GM12891 (cell line): ENCODE data around the gene CXCR4.
"Not testable (repeated sequence)": the region's sequence is repeated elsewhere in the genome, so short reads cannot be mapped to it uniquely, and the experiment has no call there.

Source experiments
- DNase-seq: peaks from one replicate; pipeline ENCODE4 v3.0.0; 2011; ENCODE audit warnings: low spot score; ENCODE audit not compliant: insufficient read length
- FAIRE-seq: peaks from 2 replicates; lab custom pipeline; 2011; peaks lifted over from hg19 to GRCh38; lab: Jason Lieb, UNC
- PAX5 ChIP-seq: IDR thresholded peaks from 2 replicates; pipeline ENCODE4 v1.6.1; 2011; ENCODE audit warnings: low read length, moderate library complexity, mild to moderate bottlenecking; ENCODE audit not compliant: insufficient read depth, severe bottlenecking
- POLR2A ChIP-seq: IDR thresholded peaks from 2 replicates; pipeline ENCODE4 v1.6.1; 2011; ENCODE audit warnings: low read depth, low read length, control low read depth
- POLR2AphosphoS5 ChIP-seq: IDR thresholded peaks from 2 replicates; pipeline ENCODE4 v1.6.1; 2011; ENCODE audit warnings: low read depth, low read length, control low read depth
- POU2F2 ChIP-seq: IDR thresholded peaks from 2 replicates; pipeline ENCODE4 v1.6.1; 2011; ENCODE audit warnings: low read depth, mild to moderate bottlenecking, control low read depth, low read length, moderate library complexity
- SPI1 ChIP-seq: IDR thresholded peaks from 2 replicates; pipeline ENCODE4 v1.6.1; 2011; ENCODE audit warnings: low read depth, low read length, control low read depth
- TAF1 ChIP-seq: IDR thresholded peaks from 2 replicates; pipeline ENCODE4 v1.6.1; 2011; ENCODE audit warnings: low read depth, low read length, control low read depth

Gene CXCR4

GRCh38 chr2:136080114-136080513 is 37.8 kb downstream of the CXCR4 start:
- FAIRE-seq: no peak

GRCh38 chr2:136077107-136077506 is 40.8 kb downstream of the CXCR4 start:
- FAIRE-seq (no peak), DNase-seq (no peak)
- TF ChIP-seq POLR2AphosphoS5 (no peak), PAX5 (no peak), SPI1 (no peak), POLR2A (no peak), TAF1 (no peak), POU2F2 (no peak)

More at GRCh38 chr2:136080114-136080513, 37.8 kb downstream of the CXCR4 start:
- TF ChIP-seq TAF1: no peak
- no peak for TF ChIP-seq PAX5
- no peak for TF ChIP-seq POLR2AphosphoS5
- TF ChIP-seq POLR2A: no peak
- no peak for TF ChIP-seq SPI1
- TF ChIP-seq POU2F2: no peak
- no peak for DNase-seq

- no peak for TF ChIP-seq SPI1
- TF ChIP-seq POLR2AphosphoS5: no peak
- no peak for TF ChIP-seq POU2F2
- no peak for TF ChIP-seq POLR2A
- no peak for TF ChIP-seq TAF1
- TF ChIP-seq PAX5: no peak
- FAIRE-seq (no peak), DNase-seq (no peak)
Observed at GRCh38 chr2:136075476-136075875, 42.5 kb downstream of the CXCR4 start.

GRCh38 chr2:136072621-136073020 is 45.3 kb downstream of the CXCR4 start:
- DNase-seq (no peak), FAIRE-seq (peak; percentile 66)
- no peak for TF ChIP-seq POLR2AphosphoS5
- TF ChIP-seq POLR2A: no peak
- no peak for TF ChIP-seq PAX5
- no peak for TF ChIP-seq TAF1
- no peak for TF ChIP-seq POU2F2
- no peak for TF ChIP-seq SPI1

- DNase-seq, FAIRE-seq: not testable (repeated sequence)
Observed at GRCh38 chr2:136071887-136072286, 46.1 kb downstream of the CXCR4 start.

- DNase-seq: no peak
- FAIRE-seq: no peak
- TF ChIP-seq POU2F2 (no peak), PAX5 (no peak), SPI1 (no peak), TAF1 (no peak), POLR2A (no peak), POLR2AphosphoS5 (no peak)
Observed at GRCh38 chr2:136070913-136071312, 47.0 kb downstream of the CXCR4 start.

GRCh38 chr2:136069773-136070172 is 48.2 kb downstream of the CXCR4 start:
- no peak for DNase-seq
- no peak for FAIRE-seq

GRCh38 chr2:136068581-136069227 is 49.2 kb downstream of the CXCR4 start:
- FAIRE-seq: no peak
- DNase-seq: no peak
- TF ChIP-seq POLR2A: no peak
- no peak for TF ChIP-seq POLR2AphosphoS5

More at GRCh38 chr2:136069773-136070172, 48.2 kb downstream of the CXCR4 start:
- TF ChIP-seq POLR2AphosphoS5 (no peak), SPI1 (no peak), TAF1 (no peak), POLR2A (no peak), PAX5 (no peak), POU2F2 (no peak)

- no peak for TF ChIP-seq POLR2A
- no peak for TF ChIP-seq TAF1
- TF ChIP-seq POU2F2: no peak
- TF ChIP-seq SPI1: no peak
- TF ChIP-seq POLR2AphosphoS5: no peak
- no peak for TF ChIP-seq PAX5
- no peak for FAIRE-seq
- DNase-seq: no peak
Observed at GRCh38 chr2:136067897-136068580, 49.9 kb downstream of the CXCR4 start.

GRCh38 chr2:136067459-136067858 is 50.5 kb downstream of the CXCR4 start:
- DNase-seq (no peak), FAIRE-seq (no peak)
- TF ChIP-seq TAF1 (no peak), POLR2A (no peak)

- FAIRE-seq (no peak), DNase-seq (no peak)
- TF ChIP-seq POU2F2 (no peak), PAX5 (no peak), POLR2AphosphoS5 (no peak), SPI1 (no peak)
Observed at GRCh38 chr2:136065907-136066306, 52.0 kb downstream of the CXCR4 start.
